ENCODE results near the gene RRP36. TPM values are rescaled to one million over a fixed set of nuclear protein-coding genes. Genes with fewer than 3 reads are reported as not detected.
A peak's percentile ranks its signal among the peaks of the same experiment; 100 is the strongest.

RRP36 gene
- total and polyA plus RNA-seq, 9 of the 15 experiments (the other 6 are each of a cell fraction or from before 2014, with no cell fraction given) = 27.6 to 150 (median 114) TPM

GRCh38 chr6:43013843-43014433 lies 7.5 kb upstream of the RRP36 start, which contains the start of the genes KLHDC3 and MEA1 (continued):
- TF ChIP-seq MAZ (CRISPR knock-in tag; conservative IDR thresholded peaks at IDR 0.05 in 1 of 2, IDR thresholded peaks at IDR 0.05 in 1 of 2) (peak; percentile 74 to 75; a peak in 2 of 4 replicates), JUND (IDR thresholded peaks at IDR 0.05; ENCODE audit: borderline replicate concordance, low read depth, low read length) (peak; percentile 72), JUND (tag; IDR thresholded peaks at IDR 0.05; ENCODE audit: borderline replicate concordance, low read depth, low read length) (peak; percentile 58; the same call in 1 of the 3 replicates), ESRRA (IDR thresholded peaks at IDR 0.05; ENCODE audit: borderline replicate concordance, low read depth) (peak; percentile 38; the same call in 1 of the 2 replicates), TCF7 (IDR thresholded peaks at IDR 0.05; ENCODE audit: borderline replicate concordance) (0 out of 2 replicates have a peak, but pooled peaks have one; percentile 17), ERF (CRISPR knock-in tag; IDR thresholded peaks at IDR 0.05) (no peak), ZNF395 (CRISPR knock-in tag; IDR thresholded peaks at IDR 0.05) (no peak), MBD1 (CRISPR knock-in tag; IDR thresholded peaks at IDR 0.05) (no peak), TRIM28 (IDR thresholded peaks at IDR 0.05) (no peak; the same call in 1 of the 2 replicates), AFF4 (CRISPR knock-in tag; IDR thresholded peaks at IDR 0.05) (no peak), HMG20A (CRISPR knock-in tag; conservative IDR thresholded peaks at IDR 0.05) (no peak), HDAC1 (IDR thresholded peaks at IDR 0.05) (peak in 1 of 2 experiments; percentile 98; a peak in 2 of 4 replicates), ZBTB17 (CRISPR knock-in tag; IDR thresholded peaks at IDR 0.05) (no peak), ZNF277 (CRISPR knock-in tag; IDR thresholded peaks at IDR 0.05; ENCODE audit: borderline replicate concordance) (no peak; the same call in 1 of the 2 replicates), KDM1A (IDR thresholded peaks at IDR 0.05) (no peak), E2F8 (IDR thresholded peaks at IDR 0.05; ENCODE audit: low read depth, partially characterized antibody) (peak; percentile 87)

All from K562 (cell line).